Spleen (tissue), 11 donors: Measurements from ENCODE around the gene KLHDC9. TPM values are rescaled to one million over a fixed set of nuclear protein-coding genes. Genes with fewer than 3 reads are reported as not detected.

Experiments
- DNase-seq: peaks from one replicate; pipeline ENCODE4 v3.0.0-alpha.2; 2020
- H3K27ac ChIP-seq, 8 donors: fragments of 200-600 bp; sonication (generic) in 7 of 8; 1 replicate in 4 of 8; 2 replicates in 4 of 8; pipeline versions ENCODE4 v1.5.0 to v1.8.0; 2016 to 2021; ENCODE audit warnings: inconsistent platforms in 4 of 8, mild to moderate bottlenecking in 4 of 8, moderate library complexity in 1 of 8
- H3K27me3 ChIP-seq, 7 donors: fragments of 200-600 bp; sonication (generic) in 6 of 7; replicated peaks in 1 of 7; 1 replicate in 4 of 7; 2 replicates in 3 of 7; pipeline versions ENCODE4 v1.5.0 to v1.8.0; 2016 to 2021; ENCODE audit warnings: inconsistent platforms in 3 of 7, mild to moderate bottlenecking in 1 of 7
- H3K36me3 ChIP-seq, 6 donors: fragments of 200-600 bp; sonication (generic) in 5 of 6; 1 replicate in 4 of 6; 2 replicates in 2 of 6; pipeline versions ENCODE4 v1.5.0 to v1.8.0; 2016 to 2021; ENCODE audit warnings: inconsistent platforms in 2 of 6
- H3K4me1 ChIP-seq, 6 donors: fragments of 200-600 bp; sonication (generic) in 5 of 6; 1 replicate in 3 of 6; 2 replicates in 3 of 6; pipeline versions ENCODE4 v1.5.0 to v1.8.0; 2016 to 2021; ENCODE audit warnings: inconsistent platforms in 3 of 6
- H3K4me3 ChIP-seq, 8 donors: fragments of 200-600 bp; sonication (generic) in 7 of 8; 1 replicate in 4 of 8; 2 replicates in 4 of 8; pipeline versions ENCODE4 v1.5.0 to v1.8.0; 2016 to 2021; ENCODE audit warnings: inconsistent platforms in 4 of 8, mild to moderate bottlenecking in 4 of 8, moderate library complexity in 2 of 8
- H3K9me3 ChIP-seq, 8 donors: fragments of 200-600 bp; sonication (generic) in 7 of 8; 1 replicate in 4 of 8; 2 replicates in 4 of 8; pipeline versions ENCODE4 v1.5.0 to v1.8.0; 2016 to 2021; ENCODE audit warnings: inconsistent platforms in 4 of 8
- POLR2A ChIP-seq, 3 donors: fragments of 450-650 bp; IDR thresholded peaks; one replicate each; pipeline ENCODE4 v1.5.1; 2017; ENCODE audit warnings: antibody characterized with exemption in 3 of 3, mild to moderate bottlenecking in 1 of 3
- POLR2AphosphoS5 ChIP-seq, 3 donors: sonication (generic); formaldehyde crosslinking; IDR thresholded peaks; one replicate each; pipeline ENCODE4 v1.5.1; 2017; ENCODE audit warnings: antibody characterized with exemption in 3 of 3
- WGBS, 5 donors: extraction: QIAGEN DNeasy Blood & Tissue Kit in 3 of 5; methylation state at CpG; one replicate each; pipeline versions ENCODE4 v1.1.5 to v1.1.7; 2013 to 2018; 5-methylcytosine and 5-hydroxymethylcytosine counted together
- intact Hi-C: fragments of 100-400 bp; cut with DNase I; formaldehyde crosslinking; loops from one replicate; pipeline ENCODE4 v1.15.0; 2023; ENCODE audit warnings: low total_unique reads
- polyA plus RNA-seq, 3 donors: library from polyadenylated mRNA; stranded (reverse); fragments of 200-250 nt; gene quantifications; one replicate each; pipeline ENCODE4 v1.2.1, GENCODE V29; 2013
- total RNA-seq, 7 donors: library from RNA; depleted of rRNA in 3 of 7; stranded (reverse); fragments of >200 nt in 3 of 7; fragmentation: NEBNext Ultra II Directional in 4 of 7; extraction: Animal tissue kit (Norgen Biotek cat#: 25700) in 4 of 7; gene quantifications; one replicate each; pipeline versions ENCODE4 v1.1.0 to v1.2.1, GENCODE V29; 2016 to 2021
- TF ChIP-seq, protein P1 (sequence below), 11 experiments: fragments of 200-600 bp in 7 of 11; fragments of 450-650 bp in 4 of 11; sonication (generic) in 4 of 11; IDR thresholded peaks in 8 of 11; conservative IDR thresholded peaks in 3 of 11; 1 replicate in 7 of 11; 2 replicates in 4 of 11; pipeline versions ENCODE4 v1.4.0 to v1.8.0; 2016 to 2021; ENCODE audit warnings: antibody characterized with exemption in 11 of 11, inconsistent platforms in 4 of 11, mild to moderate bottlenecking in 1 of 11
- donor health status: healthy with polysubstance abuse.
- donor health status: DM: no; HTN: no; CAD: no; lungs with moderate emphysema.
- donor health status: DM: no; HTN: no; CAD: no.
- donor health status: Bipolar disorder and iron deficiency.
- donor health status: healthy.
- donor health status: DM: no; HTN: no; CAD: no.
- donor health status: DM: yes; HTN: yes; CAD: no.

KLHDC9 gene
- total and polyA plus RNA-seq, 10 donors: 1.1 to 3.9 (median 1.7) TPM

DNA sequence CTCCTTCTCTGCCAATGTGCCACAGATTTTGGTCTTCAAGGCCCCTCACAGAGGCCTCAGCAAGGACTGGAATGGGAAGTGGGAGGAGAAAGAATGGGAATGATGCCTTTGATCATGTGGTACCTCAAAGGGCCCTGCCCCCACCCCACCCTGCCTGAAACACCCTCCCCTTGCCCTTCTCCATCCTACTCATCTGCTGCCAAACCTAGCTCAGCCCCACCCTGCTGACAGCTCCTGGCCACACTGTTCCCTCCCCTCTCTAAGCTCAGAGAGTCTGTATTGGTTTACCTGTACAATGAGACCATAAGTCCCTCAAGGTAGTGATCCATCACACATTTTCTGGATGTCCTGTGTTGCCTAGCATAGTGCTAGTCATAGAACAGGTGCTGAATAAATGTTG lies 21.8 kb upstream of the KLHDC9 start:
- Histone ChIP-seq H3K27ac (no peak overlapping the region), H3K4me3 (no peak overlapping the region), H3K9me3 (no peaks in the 10 kb centered on the region), H3K4me1 (peaks cover 0 to 9% (median 7%) of the 10 kb centered on the region in 6 donors), H3K27me3 (peaks cover 0 to 9% (median 0%) of the 10 kb centered on the region in 7 donors), H3K36me3 (no peaks in the 10 kb centered on the region)
- intact Hi-C loops: no loop called here
- TF ChIP-seq, protein P1, sequence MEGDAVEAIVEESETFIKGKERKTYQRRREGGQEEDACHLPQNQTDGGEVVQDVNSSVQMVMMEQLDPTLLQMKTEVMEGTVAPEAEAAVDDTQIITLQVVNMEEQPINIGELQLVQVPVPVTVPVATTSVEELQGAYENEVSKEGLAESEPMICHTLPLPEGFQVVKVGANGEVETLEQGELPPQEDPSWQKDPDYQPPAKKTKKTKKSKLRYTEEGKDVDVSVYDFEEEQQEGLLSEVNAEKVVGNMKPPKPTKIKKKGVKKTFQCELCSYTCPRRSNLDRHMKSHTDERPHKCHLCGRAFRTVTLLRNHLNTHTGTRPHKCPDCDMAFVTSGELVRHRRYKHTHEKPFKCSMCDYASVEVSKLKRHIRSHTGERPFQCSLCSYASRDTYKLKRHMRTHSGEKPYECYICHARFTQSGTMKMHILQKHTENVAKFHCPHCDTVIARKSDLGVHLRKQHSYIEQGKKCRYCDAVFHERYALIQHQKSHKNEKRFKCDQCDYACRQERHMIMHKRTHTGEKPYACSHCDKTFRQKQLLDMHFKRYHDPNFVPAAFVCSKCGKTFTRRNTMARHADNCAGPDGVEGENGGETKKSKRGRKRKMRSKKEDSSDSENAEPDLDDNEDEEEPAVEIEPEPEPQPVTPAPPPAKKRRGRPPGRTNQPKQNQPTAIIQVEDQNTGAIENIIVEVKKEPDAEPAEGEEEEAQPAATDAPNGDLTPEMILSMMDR (IDR thresholded peaks at IDR 0.05 in 8 of 11, conservative IDR thresholded peaks at IDR 0.05 in 3 of 11): no peak
- no peak for TF ChIP-seq POLR2A (IDR thresholded peaks at IDR 0.05)
- TF ChIP-seq POLR2AphosphoS5 (IDR thresholded peaks at IDR 0.05): no peak
- no peak for DNase-seq

DNA sequence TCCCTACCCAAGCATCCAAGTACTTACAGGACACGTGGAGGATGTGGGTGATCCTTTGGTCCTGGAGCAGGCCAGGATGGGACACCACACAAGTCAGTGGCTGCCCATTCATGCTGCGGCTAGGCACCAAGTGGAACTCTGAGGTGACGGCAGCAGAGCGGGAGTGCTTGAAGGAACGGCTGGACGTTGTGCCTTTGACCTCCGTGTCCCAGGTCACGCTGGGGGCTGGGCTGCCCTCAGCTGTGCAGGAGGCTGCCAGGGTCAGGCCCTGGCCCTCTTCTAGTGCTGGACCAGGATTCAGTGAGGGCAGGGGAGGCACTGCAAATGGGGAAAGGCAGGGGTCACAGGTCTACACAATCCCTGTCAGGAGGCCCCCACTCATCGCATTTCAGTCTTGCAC lies 20.7 kb upstream of the KLHDC9 start:
- WGBS, 5 donors: 77 to 89% (median 84%) methylated on average over 5 to 9 of the region's 9 CpGs
- Histone ChIP-seq H3K4me3 (no peak overlapping the region), H3K9me3 (no peaks in the 10 kb centered on the region), H3K36me3 (no peaks in the 10 kb centered on the region), H3K4me1 (no peaks in the 10 kb centered on the region), H3K27me3 (peaks cover 0 to 9% (median 0%) of the 10 kb centered on the region in 7 donors), H3K27ac (no peak overlapping the region)
- DNase-seq: no peak
- intact Hi-C loops: no loop called here
- TF ChIP-seq, protein P1 (IDR thresholded peaks at IDR 0.05 in 8 of 11, conservative IDR thresholded peaks at IDR 0.05 in 3 of 11): no peak
- TF ChIP-seq POLR2A (IDR thresholded peaks at IDR 0.05) (no peak), POLR2AphosphoS5 (IDR thresholded peaks at IDR 0.05) (no peak)

DNA sequence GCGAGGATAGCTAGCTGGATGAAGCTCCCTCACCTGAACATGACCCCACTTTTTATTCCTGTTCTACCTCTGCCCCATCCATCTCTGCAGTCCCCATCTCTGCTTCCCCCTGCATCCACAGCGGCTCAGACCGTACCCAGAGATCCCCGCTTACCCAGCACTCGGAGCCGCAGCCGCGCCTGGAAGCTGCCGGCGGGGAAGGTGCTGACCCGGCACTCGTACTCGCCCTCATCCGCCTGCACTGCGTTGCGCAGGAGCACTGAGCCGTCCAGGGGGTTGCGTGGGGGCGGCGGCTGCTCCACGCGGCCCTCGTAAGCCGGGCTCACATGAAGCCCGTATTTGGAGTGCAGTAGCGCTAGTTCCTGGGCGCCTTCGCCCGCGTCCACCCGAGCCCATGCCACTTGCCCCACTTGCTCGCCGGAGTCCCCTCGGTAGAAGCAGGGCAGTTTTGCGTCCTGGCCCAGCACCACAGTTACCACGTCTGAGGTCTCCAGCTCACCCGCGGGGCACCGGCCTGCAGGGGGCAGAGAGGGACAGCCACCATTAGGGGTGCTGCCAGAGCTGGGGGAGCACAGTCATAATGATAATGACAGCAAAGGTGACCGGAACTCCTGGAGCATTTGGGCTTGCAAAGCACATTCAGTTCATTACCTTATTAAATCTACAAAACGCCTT lies 18.6 kb upstream of the KLHDC9 start:
- no peaks in the 10 kb centered on the region for H3K36me3 ChIP-seq
- H3K4me3 ChIP-seq: no peak overlapping the region
- TF ChIP-seq, protein P1 (IDR thresholded peaks at IDR 0.05 in 8 of 11, conservative IDR thresholded peaks at IDR 0.05 in 3 of 11): no peak
- TF ChIP-seq POLR2AphosphoS5 (IDR thresholded peaks at IDR 0.05) (no peak), POLR2A (IDR thresholded peaks at IDR 0.05) (no peak)
- WGBS, 5 donors: 68 to 78% (median 72%) methylated on average over 36 to 41 of the region's 41 CpGs
- peaks cover 0 to 15% (median 0%) of the 10 kb centered on the region in 6 donors for H3K4me1 ChIP-seq
- H3K27me3 ChIP-seq: peaks cover 0 to 9% (median 0%) of the 10 kb centered on the region in 7 donors
- no peak for DNase-seq
- intact Hi-C loops: no loop called here
- H3K27ac ChIP-seq: no peak overlapping the region
- no peaks in the 10 kb centered on the region for H3K9me3 ChIP-seq

- no peak for DNase-seq
- H3K27me3 ChIP-seq: peaks cover 0 to 9% (median 0%) of the 10 kb centered on the region in 7 donors
- no peaks in the 10 kb centered on the region for H3K9me3 ChIP-seq
- no peaks in the 10 kb centered on the region for H3K36me3 ChIP-seq
- H3K27ac ChIP-seq: no peak overlapping the region
- no peak overlapping the region for H3K4me3 ChIP-seq
- intact Hi-C loops: no loop called here
- 75 to 92% (median 85%) methylated on average over 5 of the region's 5 CpGs for WGBS, 5 donors
- no peak for TF ChIP-seq POLR2AphosphoS5 (IDR thresholded peaks at IDR 0.05)
- TF ChIP-seq, protein P1 (IDR thresholded peaks at IDR 0.05 in 8 of 11, conservative IDR thresholded peaks at IDR 0.05 in 3 of 11): no peak
- TF ChIP-seq POLR2A (IDR thresholded peaks at IDR 0.05): no peak
- H3K4me1 ChIP-seq: peaks cover 0 to 15% (median 0%) of the 10 kb centered on the region in 6 donors
Observed at GRCh38 chr1:161080441-161081405, 17.4 kb upstream of the KLHDC9 start.
